Naive B cell (primary cell): Measurements from ENCODE around the gene UGT1A7. TPM values are rescaled to one million over a fixed set of nuclear protein-coding genes. Genes with fewer than 3 reads are reported as not detected.

Experiments used
- ATAC-seq, 2 donors: fragments of 150-1000 bp; cut with Tn5 transposase; 2 replicates each; pipeline ENCODE4 v1.10.0; 2021; ENCODE audit warnings: low read depth in 2 of 2, mild to moderate bottlenecking in 2 of 2, moderate library complexity in 2 of 2
- DNase-seq: peaks from one replicate; pipeline ENCODE4 v3.0.0; 2022
- H3K27ac Mint-ChIP-seq, 6 donors: one replicate each; pipeline ENCODE4 v1.8.0; 2020 to 2022; ENCODE audit warnings: mild to moderate bottlenecking in 6 of 6, mixed read lengths in 6 of 6, moderate library complexity in 5 of 6, inconsistent platforms in 2 of 6
- H3K27me3 Mint-ChIP-seq, 3 donors: one replicate each; pipeline ENCODE4 v1.8.0; 2021 to 2022; ENCODE audit warnings: mixed read lengths in 3 of 3, mild to moderate bottlenecking in 1 of 3
- H3K36me3 Mint-ChIP-seq, 2 donors: one replicate each; pipeline ENCODE4 v1.8.0; 2020 to 2022; ENCODE audit warnings: mixed read lengths in 2 of 2, inconsistent platforms in 1 of 2, mild to moderate bottlenecking in 1 of 2
- H3K4me1 Mint-ChIP-seq, 3 donors: one replicate each; pipeline ENCODE4 v1.8.0; 2020 to 2022; ENCODE audit warnings: mixed read lengths in 3 of 3, inconsistent platforms in 1 of 3, mild to moderate bottlenecking in 1 of 3, moderate library complexity in 1 of 3
- H3K4me3 Mint-ChIP-seq, 8 donors: one replicate each; pipeline ENCODE4 v1.8.0; 2020 to 2022; ENCODE audit warnings: mild to moderate bottlenecking in 8 of 8, mixed read lengths in 8 of 8, moderate library complexity in 8 of 8, inconsistent platforms in 2 of 8
- H3K9me3 Mint-ChIP-seq, 7 donors: one replicate each; pipeline ENCODE4 v1.8.0; 2020 to 2022; ENCODE audit warnings: mixed read lengths in 7 of 7, mild to moderate bottlenecking in 5 of 7, inconsistent platforms in 2 of 7, moderate library complexity in 1 of 7
- polyA plus RNA-seq, 6 donors: library from polyadenylated mRNA; unstranded; fragments of 300-500 nt; fragmentation: Illumina TruSeq; gene quantifications; one replicate each; pipeline ENCODE4 v1.2.3, GENCODE V29; 2021; ENCODE audit warnings: low read depth in 6 of 6

Gene UGT1A7
- polyA plus RNA-seq, 6 donors from 2014 or later = not detected

GRCh38 chr2:233802132-233802815 is 120.6 kb downstream of the UGT1A7 start:
- H3K36me3 Mint-ChIP-seq = no peaks in the 10 kb centered on the region
- DNase-seq (no peak), ATAC-seq (no peak)
- peaks cover 0 to 4% (median 0%) of the 10 kb centered on the region in 3 donors for H3K4me1 Mint-ChIP-seq
- H3K27ac Mint-ChIP-seq = no peak overlapping the region
- H3K27me3 Mint-ChIP-seq = peaks cover 4 to 36% (median 32%) of the 10 kb centered on the region in 3 donors
- no peaks in the 10 kb centered on the region for H3K9me3 Mint-ChIP-seq
- no peak overlapping the region for H3K4me3 Mint-ChIP-seq

DNA sequence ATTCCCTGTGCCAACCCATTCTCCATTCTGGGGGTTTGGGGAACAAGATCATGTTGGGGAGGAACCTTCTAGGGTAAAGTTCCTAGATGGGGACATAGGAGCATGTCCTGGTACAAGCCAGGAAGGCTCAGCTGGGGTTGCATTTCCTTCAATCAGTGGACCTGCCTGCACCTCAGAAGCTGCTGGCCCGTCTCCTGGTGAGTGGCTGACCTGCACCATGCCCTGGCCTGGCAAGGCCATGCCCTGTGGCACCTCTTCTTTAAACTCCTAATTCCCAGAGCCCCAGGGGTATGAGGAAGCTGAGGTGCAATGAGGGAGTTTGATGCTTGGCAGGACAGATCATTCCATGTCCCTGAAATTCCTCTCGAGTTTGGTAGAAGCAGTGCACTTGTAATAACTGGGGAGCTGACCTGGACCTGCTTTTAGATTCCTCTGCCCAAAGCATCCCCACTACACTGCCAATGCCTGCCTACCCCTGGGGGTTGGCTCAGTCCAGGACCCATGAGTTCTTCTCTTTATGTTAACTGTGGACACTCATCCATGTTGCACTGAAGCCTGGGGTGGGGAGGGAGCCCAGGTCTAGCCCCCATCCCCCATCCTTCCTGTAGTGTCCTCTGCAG is 121.7 kb downstream of the UGT1A7 start:
- H3K27ac Mint-ChIP-seq = no peak overlapping the region
- H3K4me3 Mint-ChIP-seq = no peak overlapping the region
- peaks cover 0 to 4% (median 0%) of the 10 kb centered on the region in 3 donors for H3K4me1 Mint-ChIP-seq
- DNase-seq (no peak), ATAC-seq (no peak)
- no peaks in the 10 kb centered on the region for H3K9me3 Mint-ChIP-seq
- peaks cover 4 to 33% (median 27%) of the 10 kb centered on the region in 3 donors for H3K27me3 Mint-ChIP-seq
- no peaks in the 10 kb centered on the region for H3K36me3 Mint-ChIP-seq

GRCh38 chr2:233803994-233804393 is 122.3 kb downstream of the UGT1A7 start:
- no peaks in the 10 kb centered on the region for H3K9me3 Mint-ChIP-seq
- H3K27me3 Mint-ChIP-seq = peaks cover 4 to 35% (median 26%) of the 10 kb centered on the region in 3 donors
- no peaks in the 10 kb centered on the region for H3K36me3 Mint-ChIP-seq
- no peak overlapping the region for H3K4me3 Mint-ChIP-seq
- no peak overlapping the region for H3K27ac Mint-ChIP-seq
- peaks cover 0 to 4% (median 0%) of the 10 kb centered on the region in 3 donors for H3K4me1 Mint-ChIP-seq
- DNase-seq (no peak), ATAC-seq (no peak)

DNA sequence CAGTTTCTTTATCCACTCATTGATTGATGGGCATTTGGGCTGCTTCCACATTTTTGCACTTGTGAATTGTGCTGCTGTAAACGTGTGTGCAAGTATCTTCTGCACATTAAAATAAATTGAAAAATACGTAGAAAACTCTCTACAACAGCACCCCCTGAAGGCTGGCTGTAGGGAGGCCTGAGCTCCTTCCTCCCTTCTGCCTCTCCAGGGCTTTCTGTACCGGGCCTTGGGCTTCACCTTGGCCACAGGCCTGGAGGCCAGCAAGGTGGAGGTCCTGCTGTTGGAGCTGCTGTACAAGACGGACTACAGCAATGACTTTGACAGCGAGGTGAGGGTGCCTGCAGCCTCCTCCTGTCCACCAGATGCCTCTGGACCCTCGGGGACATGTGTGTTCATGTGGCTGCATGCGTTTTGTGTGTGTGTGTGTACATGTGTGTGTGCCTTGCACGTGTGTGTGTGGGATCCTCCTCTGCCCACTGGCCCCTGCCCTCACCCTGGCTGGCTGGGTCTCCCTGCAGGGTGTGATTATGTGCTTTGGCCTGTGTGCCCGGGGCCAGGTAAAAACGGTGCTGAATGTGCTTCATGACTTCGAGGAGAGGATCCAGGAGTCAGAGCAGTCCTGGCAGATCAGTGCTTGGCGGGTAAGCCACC is 125.6 kb downstream of the UGT1A7 start:
- no peaks in the 10 kb centered on the region for H3K4me1 Mint-ChIP-seq
- DNase-seq (no peak), ATAC-seq (no peak)
- no peaks in the 10 kb centered on the region for H3K9me3 Mint-ChIP-seq
- H3K27me3 Mint-ChIP-seq = peaks cover 8 to 43% (median 41%) of the 10 kb centered on the region in 3 donors
- H3K36me3 Mint-ChIP-seq = no peaks in the 10 kb centered on the region
- H3K27ac Mint-ChIP-seq = no peak overlapping the region
- H3K4me3 Mint-ChIP-seq = no peak overlapping the region

DNA sequence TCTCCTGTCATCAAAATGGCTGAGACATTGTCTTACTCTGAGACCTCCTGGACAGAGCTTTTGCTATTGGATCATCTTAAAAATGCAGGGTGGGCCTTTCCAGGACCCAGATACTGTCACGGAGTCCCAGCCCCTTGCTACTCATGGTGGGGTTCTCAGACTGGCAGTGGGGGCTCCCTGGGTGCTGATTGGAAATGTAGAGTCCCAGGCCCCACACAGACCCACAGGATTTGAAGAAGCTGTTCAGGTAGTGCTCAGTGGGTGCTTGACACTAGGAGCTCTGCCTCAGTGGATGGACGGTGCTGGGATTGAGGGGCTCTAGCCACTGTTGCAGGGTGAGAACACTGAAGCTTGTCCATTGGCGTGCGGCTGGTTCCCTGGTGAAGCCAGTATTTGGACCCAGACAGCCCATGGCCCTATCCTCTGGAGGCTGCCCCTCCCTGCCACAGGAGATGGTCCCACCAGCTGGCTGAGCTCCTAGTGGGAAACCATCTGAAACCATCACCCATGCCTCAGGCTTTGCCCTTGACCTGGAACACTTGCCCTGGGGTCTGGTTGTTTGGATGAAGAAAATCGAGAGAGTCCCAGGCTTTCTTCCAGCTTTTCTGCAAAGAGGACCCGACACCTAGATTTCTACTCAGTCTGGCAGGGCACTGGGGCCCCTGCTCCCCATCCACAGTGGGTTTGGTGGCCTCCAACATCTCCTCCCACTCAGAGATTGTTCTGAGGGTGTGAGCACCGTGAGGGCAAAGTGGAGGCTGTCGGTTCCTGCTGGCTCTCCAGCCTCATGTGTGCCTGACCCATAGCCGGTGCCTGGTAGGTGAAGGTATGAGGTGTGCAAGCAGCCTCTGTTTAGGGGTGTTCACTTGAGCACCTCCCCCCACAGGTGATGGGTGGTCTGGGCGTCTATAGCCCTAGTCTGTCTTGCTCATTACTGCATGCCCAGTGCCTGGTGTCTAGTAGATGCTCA is 126.5 kb downstream of the UGT1A7 start:
- H3K4me3 Mint-ChIP-seq = no peak overlapping the region
- H3K27me3 Mint-ChIP-seq = peaks cover 6 to 35% (median 33%) of the 10 kb centered on the region in 3 donors
- no peaks in the 10 kb centered on the region for H3K36me3 Mint-ChIP-seq
- no peak for DNase-seq
- H3K27ac Mint-ChIP-seq = no peak overlapping the region
- no peaks in the 10 kb centered on the region for H3K9me3 Mint-ChIP-seq
- ATAC-seq = no peak
- no peaks in the 10 kb centered on the region for H3K4me1 Mint-ChIP-seq

DNA sequence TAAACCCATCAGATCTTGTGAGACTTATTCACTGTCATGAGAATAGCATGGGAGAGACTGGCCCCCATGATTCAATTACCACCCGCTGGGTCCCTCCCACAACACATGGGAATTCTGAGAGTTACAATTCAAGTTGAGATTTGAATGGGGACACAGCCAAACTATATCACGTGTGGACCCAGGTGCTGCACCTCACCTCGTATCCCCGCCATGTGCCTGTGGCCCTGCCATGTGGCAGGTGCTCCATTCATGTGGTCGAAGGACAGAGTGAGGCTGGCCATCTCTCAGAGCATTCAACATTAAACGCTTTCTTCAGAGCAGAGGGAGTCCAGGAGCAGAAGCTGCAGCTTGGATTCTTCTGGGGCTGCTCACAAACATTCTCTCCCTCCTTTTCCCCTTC is 128.7 kb downstream of the UGT1A7 start:
- no peaks in the 10 kb centered on the region for H3K36me3 Mint-ChIP-seq
- no peak for ATAC-seq
- no peak for DNase-seq
- no peaks in the 10 kb centered on the region for H3K9me3 Mint-ChIP-seq
- H3K27me3 Mint-ChIP-seq = peaks cover 6 to 18% (median 13%) of the 10 kb centered on the region in 3 donors
- H3K4me3 Mint-ChIP-seq = no peak overlapping the region
- H3K27ac Mint-ChIP-seq = no peak overlapping the region
- no peaks in the 10 kb centered on the region for H3K4me1 Mint-ChIP-seq

GRCh38 chr2:233811087-233811486 is 129.4 kb downstream of the UGT1A7 start:
- H3K9me3 Mint-ChIP-seq = no peaks in the 10 kb centered on the region
- H3K27me3 Mint-ChIP-seq = peaks cover 6 to 20% (median 13%) of the 10 kb centered on the region in 3 donors
- no peaks in the 10 kb centered on the region for H3K4me1 Mint-ChIP-seq
- no peak overlapping the region for H3K27ac Mint-ChIP-seq
- no peak overlapping the region for H3K4me3 Mint-ChIP-seq
- no peaks in the 10 kb centered on the region for H3K36me3 Mint-ChIP-seq
- DNase-seq (no peak), ATAC-seq (no peak)

GRCh38 chr2:233811732-233812131 is 130.0 kb downstream of the UGT1A7 start:
- no peak for DNase-seq
- Mint-ChIP-seq H3K4me3 (no peak overlapping the region), H3K36me3 (no peaks in the 10 kb centered on the region), H3K27me3 (peaks cover 6 to 25% (median 13%) of the 10 kb centered on the region in 3 donors), H3K4me1 (no peaks in the 10 kb centered on the region), H3K9me3 (no peaks in the 10 kb centered on the region), H3K27ac (no peak overlapping the region)
- no peak for ATAC-seq

DNA sequence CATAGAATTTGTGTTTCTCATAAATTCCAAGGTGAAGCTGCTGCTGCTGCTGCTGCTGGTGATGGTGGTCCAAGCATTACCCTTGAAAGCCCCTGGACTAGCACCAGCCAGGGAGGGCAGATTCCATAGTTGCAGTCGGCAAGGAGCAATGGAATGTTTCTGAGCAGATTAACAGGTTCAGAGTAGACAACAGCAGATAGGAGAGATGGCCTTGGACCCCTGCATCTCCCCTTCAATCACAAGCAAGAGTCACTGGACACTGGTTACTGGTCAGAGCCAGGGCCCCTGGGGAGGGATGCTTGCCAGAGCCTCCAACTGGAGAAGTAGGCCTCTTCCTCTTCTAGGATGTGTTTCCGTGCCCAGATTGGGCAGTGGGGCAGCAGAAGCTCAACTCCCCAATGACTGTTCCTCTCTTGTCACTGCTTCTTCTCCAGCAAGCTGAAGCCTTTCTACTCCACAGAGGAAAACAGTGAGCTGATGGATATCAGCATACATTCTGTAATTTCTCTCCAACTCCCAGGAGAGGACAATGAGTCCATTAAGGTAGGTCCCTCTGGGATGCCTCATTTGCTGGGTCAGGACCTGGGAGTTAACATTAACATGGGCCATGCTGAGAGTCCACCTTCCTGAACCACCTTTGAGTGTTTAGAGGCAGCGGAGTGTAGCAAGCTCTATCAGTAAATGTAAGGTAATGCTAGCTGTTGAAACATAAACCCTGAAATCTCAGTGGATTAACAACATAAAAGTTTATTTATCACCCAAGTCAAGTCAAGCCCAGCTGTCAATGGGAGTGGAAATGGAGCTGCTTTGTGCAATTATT is 131.7 kb downstream of the UGT1A7 start:
- no peaks in the 10 kb centered on the region for H3K36me3 Mint-ChIP-seq
- no peaks in the 10 kb centered on the region for H3K9me3 Mint-ChIP-seq
- DNase-seq (no peak), ATAC-seq (no peak)
- H3K4me1 Mint-ChIP-seq = no peaks in the 10 kb centered on the region
- no peak overlapping the region for H3K4me3 Mint-ChIP-seq
- H3K27me3 Mint-ChIP-seq = peaks cover 6 to 41% (median 19%) of the 10 kb centered on the region in 3 donors
- H3K27ac Mint-ChIP-seq = no peak overlapping the region

DNA sequence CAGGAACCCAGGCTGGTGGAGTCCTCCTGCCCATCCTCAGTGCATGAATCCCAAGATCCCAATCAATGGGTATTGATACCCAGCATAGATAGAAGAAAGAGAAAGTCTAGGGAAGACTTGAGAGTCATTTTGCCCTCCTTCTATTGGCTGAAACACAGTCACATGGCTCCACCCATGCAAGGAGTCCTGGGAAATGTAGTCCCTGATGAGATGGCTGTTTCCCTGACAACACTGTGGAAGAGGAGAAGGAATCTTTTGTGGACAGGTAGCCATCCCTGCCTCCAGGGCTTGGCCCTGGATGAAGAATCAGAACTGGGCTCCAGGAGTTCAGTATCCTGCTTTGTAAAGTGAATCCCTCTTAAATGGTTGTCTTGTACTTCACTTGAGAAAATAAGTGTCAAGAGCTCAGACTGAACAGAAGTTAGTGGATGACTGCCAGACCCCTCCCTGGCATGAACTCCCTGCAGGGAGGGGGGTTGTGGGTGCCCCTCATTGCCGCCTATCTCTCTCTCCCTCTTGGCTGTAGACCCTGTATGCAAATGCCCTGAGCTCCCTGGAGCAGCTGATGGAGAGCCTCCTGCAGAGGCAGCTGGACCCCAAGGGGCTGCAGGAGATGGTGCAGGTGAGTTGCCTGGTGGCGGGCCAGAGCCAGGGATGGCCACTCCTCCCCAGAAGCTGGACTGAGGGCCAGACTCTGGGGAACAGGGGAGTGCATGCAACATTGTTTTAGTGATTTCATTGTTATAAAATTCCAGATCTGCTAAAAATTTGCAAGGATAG is 132.5 kb downstream of the UGT1A7 start:
- DNase-seq = no peak
- H3K4me1 Mint-ChIP-seq = no peaks in the 10 kb centered on the region

DNA sequence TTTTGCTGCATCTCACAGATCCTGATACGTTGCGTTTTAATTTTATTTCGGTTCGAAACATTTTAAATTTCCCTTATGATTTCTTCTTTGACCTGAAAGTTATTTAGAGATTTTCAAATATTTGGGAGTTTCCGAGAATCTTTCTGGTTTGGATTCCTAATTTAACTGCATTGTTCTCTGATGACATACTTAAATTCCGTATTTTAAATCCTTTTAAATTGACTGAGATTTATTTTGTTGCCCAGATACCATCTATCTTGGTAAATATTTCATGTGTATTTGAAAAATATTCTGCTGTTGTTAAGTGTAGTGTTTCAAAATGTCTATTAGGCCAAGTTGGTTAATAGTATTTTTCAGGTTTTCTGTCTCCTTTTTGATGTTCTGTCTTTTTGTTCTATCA is 134.2 kb downstream of the UGT1A7 start:
- H3K4me1 Mint-ChIP-seq = no peaks in the 10 kb centered on the region
- H3K4me3 Mint-ChIP-seq = no peak overlapping the region
- H3K9me3 Mint-ChIP-seq = no peaks in the 10 kb centered on the region
- H3K27me3 Mint-ChIP-seq = peaks cover 4 to 40% (median 15%) of the 10 kb centered on the region in 3 donors
- DNase-seq = no peak
- no peak overlapping the region for H3K27ac Mint-ChIP-seq
- no peaks in the 10 kb centered on the region for H3K36me3 Mint-ChIP-seq
- ATAC-seq = no peak

More for the DNA sequence above, 132.5 kb downstream of the UGT1A7 start:
- no peak overlapping the region for H3K27ac Mint-ChIP-seq
- ATAC-seq = no peak
- no peaks in the 10 kb centered on the region for H3K9me3 Mint-ChIP-seq
- H3K27me3 Mint-ChIP-seq = peaks cover 6 to 41% (median 17%) of the 10 kb centered on the region in 3 donors
- H3K36me3 Mint-ChIP-seq = no peaks in the 10 kb centered on the region
- H3K4me3 Mint-ChIP-seq = no peak overlapping the region

DNA sequence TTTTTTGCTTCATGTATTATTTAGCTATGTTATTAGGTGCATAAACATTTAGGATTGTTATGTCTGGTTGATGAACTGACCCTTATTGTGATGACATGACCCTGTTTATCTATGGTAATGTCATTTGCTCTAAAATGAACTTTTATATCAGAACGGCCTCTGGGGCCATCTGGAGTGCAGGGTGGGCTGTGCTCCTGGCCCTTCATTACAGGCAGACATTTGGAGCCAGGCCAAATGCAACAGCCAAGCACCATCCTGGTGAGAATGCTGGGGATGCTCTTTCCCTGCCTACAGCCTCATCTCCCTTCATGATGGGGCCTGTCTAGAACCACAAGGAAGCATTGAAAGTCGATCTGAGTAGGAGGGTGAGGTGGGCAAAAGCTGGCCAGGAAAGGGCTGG is 134.6 kb downstream of the UGT1A7 start:
- no peaks in the 10 kb centered on the region for H3K9me3 Mint-ChIP-seq
- H3K4me3 Mint-ChIP-seq = peak overlapping the region in 1 of 8 donors; percentile 36
- ATAC-seq (no peak), DNase-seq (no peak)
- no peaks in the 10 kb centered on the region for H3K36me3 Mint-ChIP-seq
- H3K4me1 Mint-ChIP-seq = no peaks in the 10 kb centered on the region
- H3K27me3 Mint-ChIP-seq = peaks cover 7 to 41% (median 11%) of the 10 kb centered on the region in 3 donors
- no peak overlapping the region for H3K27ac Mint-ChIP-seq
